ENCODE measurements around the gene DHX15.

The DHX15 gene

GRCh38 chr4:24482871-24483270 lies 101.5 kb downstream of the DHX15 start:
- DNase-seq (ENCODE audit: low read depth in 2 of 2), result no peak

GRCh38 chr4:24477919-24478318 lies 106.4 kb downstream of the DHX15 start:
- no peak for DNase-seq (ENCODE audit: low read depth in 2 of 2)
